Cardiac septum (tissue), 1 donor: Measurements from ENCODE around the gene GZMM. TPM values are rescaled to one million over a fixed set of nuclear protein-coding genes. Genes with fewer than 3 reads are reported as not detected.
A peak's percentile ranks its signal among the peaks of the same experiment; 100 is the strongest.

Source experiments
- DNase-seq: peaks from one replicate; pipeline ENCODE4 v3.0.0-alpha.2; 2020; ENCODE audit warnings: low spot score
- intact Hi-C: fragments of 100-400 bp; cut with DNase I; formaldehyde crosslinking; loops from one replicate; pipeline ENCODE4 v1.14.0; 2022
- total RNA-seq: library from RNA; stranded (reverse); fragmentation: NEBNext Ultra II Directional; extraction: Animal tissue kit (Norgen Biotek cat#: 25700); gene quantifications from one replicate; pipeline ENCODE4 v1.2.1, GENCODE V29; 2021
- donor health status: DM: no; HTN: no; CAD: no.

GZMM gene
- total RNA-seq, 1 donor from 2014 or later, result 0.43 TPM

- DNase-seq, result no peak
- intact Hi-C loops, result no loop called here
These were observed 11.6 kb downstream of the GZMM start for GRCh38 chr19:555474-555808.

- intact Hi-C loops, result no loop called here
- no peak for DNase-seq
These were observed 12.9 kb downstream of the GZMM start for GRCh38 chr19:556611-557382.

- intact Hi-C loops, result no loop called here
- no peak for DNase-seq
These were observed 15.1 kb downstream of the GZMM start for GRCh38 chr19:558770-559439.

- DNase-seq, result no peak
- intact Hi-C loops, result no loop called here
These were observed 16.3 kb downstream of the GZMM start for GRCh38 chr19:560121-560520.

GRCh38 chr19:566403-566802, 22.6 kb downstream of the GZMM start:
- peak; percentile 90 for DNase-seq
- intact Hi-C loops, result no loop called here

- intact Hi-C loops, result no loop called here
- no peak for DNase-seq
These were observed 23.0 kb downstream of the GZMM start for GRCh38 chr19:566844-567243.

- DNase-seq, result no peak
- intact Hi-C loops, result no loop called here
These were observed 23.5 kb downstream of the GZMM start for GRCh38 chr19:567296-567900.

GRCh38 chr19:570251-570686, 26.4 kb downstream of the GZMM start:
- no peak for DNase-seq
- intact Hi-C loops, result loop anchor here (5.0 kb wide), 2 partner anchors 38 to 92 kb away; partner anchors contain the start of genes CDC34 and RNF126

GRCh38 chr19:570937-571565, 27.2 kb downstream of the GZMM start:
- DNase-seq, result peak; percentile 85
- intact Hi-C loops, result loop anchor here (5.0 kb wide), 2 partner anchors 39 to 91 kb away; partner anchors contain the start of genes CDC34 and RNF126

GRCh38 chr19:571566-571974, 27.7 kb downstream of the GZMM start:
- DNase-seq, result no peak
- intact Hi-C loops, result loop anchor here (5.0 kb wide), 2 partner anchors 39 to 91 kb away; partner anchors contain the start of genes CDC34 and RNF126

- peak; percentile 99 for DNase-seq
- intact Hi-C loops, result loop anchor here (5.0 kb wide), 2 partner anchors 40 to 90 kb away; partner anchors contain the start of genes CDC34 and RNF126
These were observed 28.4 kb downstream of the GZMM start, which contains the start of gene BSG for GRCh38 chr19:572140-572742. Gene BSG (plus strand): TSS chr19:572596. CDS start chr19:572635, 39 bp downstream.

- DNase-seq, result no peak
- intact Hi-C loops, result loop anchor here (5.0 kb wide), 2 partner anchors 41 to 89 kb away; partner anchors contain the start of genes CDC34 and RNF126
These were observed 29.1 kb downstream of the GZMM start for GRCh38 chr19:572743-573518.

GRCh38 chr19:573519-573825, 29.6 kb downstream of the GZMM start:
- intact Hi-C loops, result loop anchor here (5.0 kb wide), 2 partner anchors 41 to 89 kb away; partner anchors contain the start of genes CDC34 and RNF126
- no peak for DNase-seq

- intact Hi-C loops, result loop anchor here (5.0 kb wide), 2 partner anchors 43 to 87 kb away; partner anchors contain the start of genes CDC34 and RNF126
These were observed 31.0 kb downstream of the GZMM start for GRCh38 chr19:574658-575526.

GRCh38 chr19:575527-576506, 32.0 kb downstream of the GZMM start:
- DNase-seq, result peak; percentile 86
- intact Hi-C loops, result no loop called here

More at GRCh38 chr19:574658-575526, 31.0 kb downstream of the GZMM start:
- peak; percentile 84 for DNase-seq

GRCh38 chr19:576768-577438, 33.0 kb downstream of the GZMM start:
- no peak for DNase-seq
- intact Hi-C loops, result no loop called here
